PC-9 (cell line): ENCODE measurements around the gene USP48. TPM values are rescaled to one million over a fixed set of nuclear protein-coding genes. Genes with fewer than 3 reads are reported as not detected.
A peak's percentile ranks its signal among the peaks of the same experiment; 100 is the strongest.

ENCODE experiments used
- BruUV-seq: library from RNA; stranded (reverse); fragments of 400-500 nt; replicated peaks from 2 replicates; lab custom pipeline; 2021; lab: Mats Ljungman, UMichigan
- CTCF ChIA-PET: fragments of 300-600 bp; sonication (Branson Sonifier 250); formaldehyde crosslinking; loops from one replicate; lab custom pipeline; 2022; ENCODE audit warnings: antibody characterized with exemption; lab: Charles Lee
- POLR2A ChIA-PET: fragments of 300-600 bp; sonication (Branson Sonifier 250); formaldehyde crosslinking; loops from one replicate; lab custom pipeline; 2022; ENCODE audit warnings: antibody characterized with exemption; ENCODE audit not compliant: unreplicated experiment; lab: Charles Lee
- DNase-seq, 2 experiments: peaks; one replicate each; pipeline versions ENCODE4 v3.0.0 to v3.0.0-alpha.2; 2015 to 2022; ENCODE audit warnings: mixed read lengths in 1 of 2
- H2AFZ ChIP-seq: fragments of 200-600 bp; sonication (generic); 2 replicates; pipeline ENCODE4 v1.8.1; 2017; ENCODE audit warnings: antibody characterized with exemption
- H3F3A ChIP-seq: fragments of 200-600 bp; sonication (generic); 2 replicates; pipeline ENCODE4 v1.8.1; 2017; ENCODE audit warnings: antibody characterized with exemption, mild to moderate bottlenecking, low read depth; ENCODE audit not compliant: insufficient read depth
- H3K27ac ChIP-seq: fragments of 200-600 bp; sonication (generic); 2 replicates; pipeline ENCODE4 v1.6.1; 2016; ENCODE audit warnings: mixed run types
- H3K27me3 ChIP-seq: fragments of 200-600 bp; sonication (generic); 2 replicates; pipeline ENCODE4 v1.6.1; 2016; ENCODE audit warnings: low read depth, mixed run types; ENCODE audit not compliant: insufficient read depth
- H3K36me3 ChIP-seq: fragments of 200-600 bp; sonication (generic); 2 replicates; pipeline ENCODE4 v1.6.1; 2016; ENCODE audit warnings: low read depth, mixed run types
- H3K4me1 ChIP-seq: fragments of 200-600 bp; sonication (generic); replicated peaks from 2 replicates; pipeline ENCODE4 v1.6.1; 2016; ENCODE audit warnings: mixed run types; ENCODE audit not compliant: insufficient read depth
- H3K4me2 ChIP-seq: fragments of 200-600 bp; sonication (generic); 2 replicates; pipeline ENCODE4 v1.6.1; 2017; ENCODE audit warnings: mixed run types
- H3K4me3 ChIP-seq: fragments of 200-600 bp; sonication (generic); 2 replicates; pipeline ENCODE4 v1.6.1; 2016; ENCODE audit warnings: mixed run types
- H3K79me2 ChIP-seq: fragments of 200-600 bp; sonication (generic); 2 replicates; pipeline ENCODE4 v1.6.1; 2017; ENCODE audit warnings: low read depth, mixed run types
- H3K9me2 ChIP-seq: fragments of 200-600 bp; sonication (generic); 2 replicates; pipeline ENCODE4 v1.8.1; 2017; ENCODE audit warnings: mild to moderate bottlenecking; ENCODE audit not compliant: insufficient read depth
- H3K9me3 ChIP-seq: fragments of 200-600 bp; sonication (generic); 2 replicates; pipeline ENCODE4 v1.8.1; 2016; ENCODE audit warnings: low read depth; ENCODE audit not compliant: insufficient read depth
- H4K20me1 ChIP-seq: fragments of 200-600 bp; sonication (generic); 2 replicates; pipeline ENCODE4 v1.8.1; 2017; ENCODE audit not compliant: insufficient read depth
- EZH2 ChIP-seq: fragments of 200-600 bp; sonication (generic); IDR thresholded peaks from 2 replicates; pipeline ENCODE4 v1.8.0; 2017; ENCODE audit warnings: antibody characterized with exemption, low read depth
- intact Hi-C: fragments of 100-400 bp; cut with micrococcal nuclease; formaldehyde crosslinking; loops from one replicate; pipeline ENCODE4 v1.10.0; 2022; ENCODE audit not compliant: unreplicated experiment
- total RNA-seq: library from RNA; stranded (reverse); gene quantifications from 2 replicates; pipeline ENCODE4 v1.2.3, GENCODE V29; 2021
- TF ChIP-seq, protein P1 (sequence below): fragments of 200-600 bp; sonication (generic); conservative IDR thresholded peaks from 2 replicates; pipeline ENCODE4 v1.6.1; 2017; ENCODE audit warnings: mixed run types, antibody characterized with exemption, mild to moderate bottlenecking, moderate library complexity

Gene USP48
- total RNA-seq, 1 experiment from 2014 or later = 63.1 TPM

DNA sequence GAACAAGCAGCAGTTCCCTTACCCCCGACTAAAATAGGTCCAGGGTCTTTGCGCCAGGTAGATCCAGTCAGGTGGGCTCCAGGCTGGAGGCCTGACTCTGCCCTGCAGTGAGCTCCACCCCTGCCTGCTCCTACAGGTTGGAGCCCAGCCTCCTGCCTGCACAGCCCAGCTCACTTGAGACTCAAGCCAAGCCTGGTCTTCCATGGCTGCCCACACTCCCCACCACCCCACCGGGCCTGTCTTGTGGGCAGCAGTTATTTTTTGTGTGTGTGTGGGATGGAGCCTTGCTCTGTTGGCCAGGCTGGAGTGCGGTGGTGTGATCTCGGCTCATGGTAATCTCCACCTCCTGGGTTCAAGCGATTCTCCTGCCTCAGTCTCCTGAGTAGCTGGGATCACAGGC, 142.3 kb downstream of the USP48 start:
- peaks cover 15% of the 10 kb centered on the region for H3F3A ChIP-seq
- intact Hi-C loops = no loop called here
- no peaks in the 10 kb centered on the region for H3K27me3 ChIP-seq
- no peak for DNase-seq
- H3K9me3 ChIP-seq = no peaks in the 10 kb centered on the region
- no peak overlapping the region for H3K4me3 ChIP-seq
- no peaks in the 10 kb centered on the region for H3K9me2 ChIP-seq
- H3K4me2 ChIP-seq = no peak overlapping the region
- no peak overlapping the region for H2AFZ ChIP-seq
- H3K36me3 ChIP-seq = no peaks in the 10 kb centered on the region
- no TSS peak for BruUV-seq
- H4K20me1 ChIP-seq = no peaks in the 10 kb centered on the region
- peaks cover 42% of the 10 kb centered on the region for H3K4me1 ChIP-seq
- ChIA-PET POLR2A (no interaction called here), CTCF (no interaction called here)
- no peaks in the 10 kb centered on the region for H3K79me2 ChIP-seq
- H3K27ac ChIP-seq = peak overlapping the region; percentile 50; the same call in 1 of the 2 replicates
- TF ChIP-seq EZH2 = no peak
- TF ChIP-seq, protein P1, sequence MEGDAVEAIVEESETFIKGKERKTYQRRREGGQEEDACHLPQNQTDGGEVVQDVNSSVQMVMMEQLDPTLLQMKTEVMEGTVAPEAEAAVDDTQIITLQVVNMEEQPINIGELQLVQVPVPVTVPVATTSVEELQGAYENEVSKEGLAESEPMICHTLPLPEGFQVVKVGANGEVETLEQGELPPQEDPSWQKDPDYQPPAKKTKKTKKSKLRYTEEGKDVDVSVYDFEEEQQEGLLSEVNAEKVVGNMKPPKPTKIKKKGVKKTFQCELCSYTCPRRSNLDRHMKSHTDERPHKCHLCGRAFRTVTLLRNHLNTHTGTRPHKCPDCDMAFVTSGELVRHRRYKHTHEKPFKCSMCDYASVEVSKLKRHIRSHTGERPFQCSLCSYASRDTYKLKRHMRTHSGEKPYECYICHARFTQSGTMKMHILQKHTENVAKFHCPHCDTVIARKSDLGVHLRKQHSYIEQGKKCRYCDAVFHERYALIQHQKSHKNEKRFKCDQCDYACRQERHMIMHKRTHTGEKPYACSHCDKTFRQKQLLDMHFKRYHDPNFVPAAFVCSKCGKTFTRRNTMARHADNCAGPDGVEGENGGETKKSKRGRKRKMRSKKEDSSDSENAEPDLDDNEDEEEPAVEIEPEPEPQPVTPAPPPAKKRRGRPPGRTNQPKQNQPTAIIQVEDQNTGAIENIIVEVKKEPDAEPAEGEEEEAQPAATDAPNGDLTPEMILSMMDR = no peak

DNA sequence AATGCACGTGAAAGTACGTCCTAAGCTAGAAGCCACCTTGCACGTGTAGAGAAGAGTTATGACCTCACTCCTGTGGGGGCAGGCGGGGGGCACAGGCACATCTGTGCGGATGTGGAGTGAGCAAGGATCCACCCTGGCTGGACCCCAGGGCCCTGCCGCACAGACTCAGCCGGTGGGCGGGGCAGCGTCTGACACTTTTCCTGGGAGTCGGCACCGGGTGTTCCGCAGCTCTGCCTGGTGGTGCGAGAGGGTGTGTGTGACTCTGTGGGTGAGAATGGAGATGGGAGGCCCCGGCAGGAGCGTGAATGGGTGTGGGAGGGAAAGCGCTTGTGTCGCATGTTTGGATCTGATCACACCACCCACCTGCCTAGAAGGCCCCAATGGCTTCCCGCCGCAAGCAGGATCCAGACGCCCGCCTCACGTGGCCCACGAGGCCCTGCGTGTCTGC, 143.3 kb downstream of the USP48 start:
- TF ChIP-seq, protein P1 = no peak
- TF ChIP-seq EZH2 = no peak
- H3K4me1 ChIP-seq = peaks cover 52% of the 10 kb centered on the region
- no peaks in the 10 kb centered on the region for H3K9me2 ChIP-seq
- H3K79me2 ChIP-seq = no peaks in the 10 kb centered on the region
- H3K4me3 ChIP-seq = no peak overlapping the region
- ChIA-PET POLR2A (interaction anchor here (0.6 to 1.0 kb wide), 3 partner anchors 13 to 222 kb away, joined by 3 to 11 read pairs (median 5); no protein-coding TSS in a partner anchor), CTCF (no interaction called here)
- no peak for DNase-seq
- H3K36me3 ChIP-seq = no peaks in the 10 kb centered on the region
- H3K9me3 ChIP-seq = no peaks in the 10 kb centered on the region
- peaks cover 15% of the 10 kb centered on the region for H3F3A ChIP-seq
- H2AFZ ChIP-seq = no peak overlapping the region
- intact Hi-C loops = loop anchor here (2.0 to 10.0 kb wide), 3 partner anchors 25 to 1875 kb away; no protein-coding TSS in a partner anchor
- no peaks in the 10 kb centered on the region for H3K27me3 ChIP-seq
- no TSS peak for BruUV-seq
- peak overlapping the region; percentile 99 for H3K27ac ChIP-seq
- H3K4me2 ChIP-seq = peak overlapping the region; percentile 69
- no peaks in the 10 kb centered on the region for H4K20me1 ChIP-seq

DNA sequence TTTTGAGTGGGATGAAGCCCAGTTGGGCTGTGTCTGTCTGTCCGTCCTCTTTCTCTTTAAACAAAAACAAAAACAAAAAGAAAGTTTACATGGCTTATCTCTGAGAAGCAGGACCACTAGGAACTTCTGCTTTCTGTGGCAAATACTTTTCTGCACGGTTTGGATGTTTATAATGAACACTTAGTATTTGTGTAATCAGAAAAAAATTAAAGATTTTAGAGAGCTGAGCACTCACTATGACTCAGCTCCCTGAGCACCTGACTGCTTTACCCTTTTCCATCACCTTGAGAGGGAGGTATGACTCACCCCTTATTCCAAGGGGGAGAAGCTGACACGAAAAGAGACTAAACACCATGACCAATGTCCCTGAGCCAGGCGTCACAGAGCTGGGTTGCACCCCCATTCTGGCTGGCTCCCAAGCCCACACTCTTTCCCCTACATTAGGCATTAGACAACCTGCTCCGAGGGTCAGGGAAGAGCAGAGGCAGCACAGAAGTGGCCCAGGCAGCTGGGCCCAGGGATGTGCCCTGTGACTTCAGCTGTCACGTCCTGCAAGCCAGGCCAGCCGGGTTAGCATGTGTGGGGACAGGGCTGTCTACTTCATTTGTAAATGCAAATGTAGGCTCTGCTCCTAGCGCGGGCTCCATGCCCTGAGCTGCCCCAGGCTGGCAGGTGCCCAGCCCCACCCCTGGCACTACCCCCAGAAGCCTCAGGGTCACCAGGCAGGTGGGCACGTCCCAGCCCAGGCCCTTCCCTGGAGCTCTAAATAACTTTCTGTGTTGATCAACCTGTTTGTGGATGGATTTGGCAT, 144.2 kb downstream of the USP48 start:
- peaks cover 20% of the 10 kb centered on the region for H3F3A ChIP-seq
- no peaks in the 10 kb centered on the region for H3K9me2 ChIP-seq
- no peaks in the 10 kb centered on the region for H3K36me3 ChIP-seq
- no peak overlapping the region for H2AFZ ChIP-seq
- H3K79me2 ChIP-seq = no peaks in the 10 kb centered on the region
- DNase-seq = peak; percentile 92 to 93
- no TSS peak for BruUV-seq
- peak overlapping the region; percentile 99 for H3K27ac ChIP-seq
- H3K27me3 ChIP-seq = no peaks in the 10 kb centered on the region
- no peak for TF ChIP-seq EZH2
- TF ChIP-seq, protein P1 = no peak
- no peaks in the 10 kb centered on the region for H4K20me1 ChIP-seq
- H3K4me2 ChIP-seq = peak overlapping the region; percentile 69
- ChIA-PET CTCF (interaction anchor here (0.5 to 0.7 kb wide), 3 partner anchors 12 to 387 kb away, joined by 3 to 8 read pairs (median 4); no protein-coding TSS in a partner anchor), POLR2A (interaction anchor here (0.5 to 1.0 kb wide), 6 partner anchors 12 to 670 kb away, joined by 3 to 11 read pairs (median 5); partner anchors contain the start of gene CDC42)
- H3K4me3 ChIP-seq = no peak overlapping the region
- intact Hi-C loops = loop anchor here (1.0 to 10.0 kb wide), 4 partner anchors 11 to 1874 kb away; no protein-coding TSS in a partner anchor
- H3K9me3 ChIP-seq = no peaks in the 10 kb centered on the region
- peaks cover 61% of the 10 kb centered on the region for H3K4me1 ChIP-seq
